H1 (cell line): ENCODE results near the gene KRTAP5-1. TPM values are rescaled to one million over a fixed set of nuclear protein-coding genes. Genes with fewer than 3 reads are reported as not detected.

ENCODE experiments used
- CTCF ChIA-PET: fragments of 300-600 bp; sonication (Branson Sonifier 250); formaldehyde crosslinking; loops from one replicate; lab custom pipeline; 2021; ENCODE audit not compliant: partially characterized antibody; lab: Charles Lee
- POLR2A ChIA-PET: fragments of 300-600 bp; sonication (Branson Sonifier 250); formaldehyde crosslinking; loops from one replicate; lab custom pipeline; 2021; ENCODE audit warnings: inconsistent platforms; ENCODE audit not compliant: partially characterized antibody; lab: Charles Lee
- DNase-seq, 2 experiments: peaks; one replicate each; pipeline versions ENCODE4 v3.0.0 to v3.0.0-alpha.2; 2010 to 2022; ENCODE audit warnings: low spot score in 2 of 2, low read depth in 1 of 2, mixed read lengths in 1 of 2
- FAIRE-seq: peaks from 2 replicates; lab custom pipeline; 2011; peaks lifted over from hg19 to GRCh38; lab: Jason Lieb, UNC
- H2AFZ ChIP-seq: 2 replicates; pipeline ENCODE4 v1.8.1; 2012; ENCODE audit warnings: low read length, inconsistent platforms
- H2AK5ac ChIP-seq: 2 replicates; pipeline ENCODE4 v1.6.1; 2013; ENCODE audit warnings: low read depth, low read length
- H2BK120ac ChIP-seq: replicated peaks from 2 replicates; pipeline ENCODE3; 2013; ENCODE audit warnings: low read depth, low read length, inconsistent platforms
- H2BK12ac ChIP-seq: 2 replicates; pipeline ENCODE4 v1.6.1; 2013; ENCODE audit warnings: low read depth, low read length
- H2BK15ac ChIP-seq: 2 replicates; pipeline ENCODE4 v1.6.1; 2013; ENCODE audit warnings: low read length
- H2BK20ac ChIP-seq: 2 replicates; pipeline ENCODE4 v1.6.1; 2013; ENCODE audit warnings: low read length
- H2BK5ac ChIP-seq: 2 replicates; pipeline ENCODE4 v1.6.1; 2013; ENCODE audit warnings: low read depth, low read length
- H3K14ac ChIP-seq: 2 replicates; pipeline ENCODE4 v1.6.1; 2013; ENCODE audit warnings: inconsistent platforms; ENCODE audit not compliant: insufficient read length
- H3K18ac ChIP-seq: 2 replicates; pipeline ENCODE4 v1.6.1; 2013; ENCODE audit warnings: low read length; ENCODE audit errors: extremely low read depth
- H3K23ac ChIP-seq: 2 replicates; pipeline ENCODE4 v1.6.1; 2013; ENCODE audit warnings: inconsistent platforms; ENCODE audit not compliant: insufficient read length
- H3K23me2 ChIP-seq: 2 replicates; pipeline ENCODE4 v1.6.1; 2013; ENCODE audit warnings: low read depth, low read length
- H3K27ac ChIP-seq: 2 replicates; pipeline ENCODE4 v1.6.1; 2011; ENCODE audit warnings: low read depth, low read length, inconsistent platforms
- H3K27me3 ChIP-seq, 4 experiments: replicated peaks in 1 of 4; 1 replicate in 1 of 4; 2 replicates in 3 of 4; pipeline versions ENCODE4 v1.6.1 to v1.8.1; 2011 to 2013; ENCODE audit warnings: low read length in 3 of 4, mild to moderate bottlenecking in 3 of 4, inconsistent platforms in 2 of 4, mixed read lengths in 2 of 4, moderate library complexity in 1 of 4; ENCODE audit not compliant: control insufficient read depth in 3 of 4, insufficient read depth in 3 of 4; ENCODE audit errors: extremely low read depth in 1 of 4
- H3K36me3 ChIP-seq, 4 experiments: 2 replicates each; pipeline versions ENCODE4 v1.6.1 to v1.8.1; 2011 to 2013; ENCODE audit warnings: mild to moderate bottlenecking in 4 of 4, low read length in 3 of 4, moderate library complexity in 2 of 4, control low read depth in 1 of 4, inconsistent platforms in 1 of 4; ENCODE audit not compliant: insufficient read depth in 4 of 4, control insufficient read depth in 2 of 4
- H3K4ac ChIP-seq: replicated peaks from 2 replicates; pipeline ENCODE3; 2013; ENCODE audit warnings: low read length, low read depth, mixed read lengths, inconsistent platforms; ENCODE audit not compliant: insufficient read length
- H3K4me1 ChIP-seq, 4 experiments: replicated peaks in 1 of 4; 1 replicate in 1 of 4; 2 replicates in 3 of 4; pipeline versions ENCODE4 v1.6.1 to v1.8.1; 2011 to 2013; ENCODE audit warnings: low read length in 3 of 4, inconsistent platforms in 2 of 4, mixed read lengths in 1 of 4; ENCODE audit not compliant: insufficient read depth in 4 of 4, control insufficient read depth in 3 of 4
- H3K4me2 ChIP-seq, 2 experiments: 2 replicates each; pipeline versions ENCODE4 v1.6.1 to v1.8.1; 2011 to 2013; ENCODE audit warnings: low read depth in 2 of 2, low read length in 2 of 2, control low read depth in 1 of 2, inconsistent platforms in 1 of 2, mild to moderate bottlenecking in 1 of 2; ENCODE audit not compliant: insufficient read depth in 1 of 2
- H3K4me3 ChIP-seq, 4 experiments: fragments of 200-600, 300-600 bp in 1 of 4; sonication (generic), shearing (Covaris generic), sonication (Bioruptor Twin) in 1 of 4; 2 replicates each; pipeline versions ENCODE4 v1.5.1 to v1.8.1; 2011 to 2016; ENCODE audit warnings: low read length in 4 of 4, low read depth in 3 of 4, control low read depth in 2 of 4, inconsistent platforms in 2 of 4, mild to moderate bottlenecking in 2 of 4, mixed read lengths in 1 of 4, moderate library complexity in 1 of 4; ENCODE audit not compliant: insufficient read depth in 2 of 4; ENCODE audit errors: extremely low read depth in 1 of 4
- H3K56ac ChIP-seq: replicated peaks from 2 replicates; pipeline ENCODE3; 2013; ENCODE audit warnings: low read depth, mild to moderate bottlenecking, mixed read lengths, low read length, inconsistent platforms; ENCODE audit not compliant: insufficient read length
- H3K79me1 ChIP-seq: 2 replicates; pipeline ENCODE4 v1.6.1; 2013; ENCODE audit warnings: low read depth, low read length, control low read depth
- H3K79me2 ChIP-seq, 2 experiments: 2 replicates each; pipeline versions ENCODE4 v1.6.1 to v1.8.1; 2012 to 2013; ENCODE audit warnings: low read length in 2 of 2, mild to moderate bottlenecking in 2 of 2, inconsistent platforms in 1 of 2; ENCODE audit not compliant: insufficient read depth in 2 of 2, control insufficient read depth in 1 of 2
- H3K9ac ChIP-seq, 4 experiments: replicated peaks in 1 of 4; 1 replicate in 1 of 4; 2 replicates in 3 of 4; pipeline versions ENCODE4 v1.6.1 to v1.8.1; 2011 to 2013; ENCODE audit warnings: low read depth in 3 of 4, low read length in 3 of 4, control low read depth in 2 of 4, mild to moderate bottlenecking in 2 of 4, moderate library complexity in 2 of 4, inconsistent platforms in 1 of 4; ENCODE audit errors: extremely low read depth in 1 of 4
- H3K9me3 ChIP-seq, 2 experiments: 2 replicates each; pipeline versions ENCODE4 v1.6.1 to v1.8.1; 2012 to 2013; ENCODE audit warnings: mild to moderate bottlenecking in 2 of 2, moderate library complexity in 2 of 2, control low read depth in 1 of 2, inconsistent platforms in 1 of 2, low read depth in 1 of 2, low read length in 1 of 2, mixed read lengths in 1 of 2; ENCODE audit not compliant: insufficient read depth in 2 of 2
- H4K20me1 ChIP-seq, 2 experiments: replicated peaks in 1 of 2; 2 replicates each; pipeline versions ENCODE3 to v1.8.1; 2011 to 2013; ENCODE audit warnings: inconsistent platforms in 2 of 2, low read length in 2 of 2, mild to moderate bottlenecking in 1 of 2; ENCODE audit not compliant: insufficient read depth in 2 of 2, control insufficient read depth in 1 of 2
- H4K5ac ChIP-seq: 2 replicates; pipeline ENCODE4 v1.6.1; 2013; ENCODE audit warnings: low read length, low read depth, mixed read lengths, inconsistent platforms; ENCODE audit not compliant: insufficient read length
- H4K8ac ChIP-seq: 2 replicates; pipeline ENCODE4 v1.8.0; 2013; ENCODE audit warnings: mild to moderate bottlenecking, moderate library complexity, low read length, inconsistent platforms; ENCODE audit not compliant: insufficient read depth; ENCODE audit errors: extremely low read depth
- H4K91ac ChIP-seq: replicated peaks from 2 replicates; pipeline ENCODE3; 2013; ENCODE audit warnings: low read length, mixed read lengths, inconsistent platforms; ENCODE audit not compliant: insufficient read length
- FOSL1 ChIP-seq: IDR thresholded peaks from 2 replicates; pipeline ENCODE4 v1.6.1; 2011; ENCODE audit warnings: mild to moderate bottlenecking, low read depth, low read length, moderate library complexity; ENCODE audit not compliant: insufficient read depth
- RNF2 ChIP-seq: fragments of 200-900, 300-1000 bp; sonication (generic); IDR thresholded peaks from 2 replicates; pipeline ENCODE4 v1.7.1; 2016; ENCODE audit warnings: borderline replicate concordance, low read depth, mild to moderate bottlenecking, antibody characterized with exemption, low read length; ENCODE audit not compliant: poor library complexity, severe bottlenecking; ENCODE audit errors: missing control alignments
- TAF7 ChIP-seq: optimal IDR thresholded peaks from 2 replicates; pipeline ENCODE3; 2011; ENCODE audit warnings: low read depth, mild to moderate bottlenecking, inconsistent platforms, low read length, moderate library complexity, borderline replicate concordance
- TCF12 ChIP-seq: IDR thresholded peaks from 2 replicates; pipeline ENCODE4 v1.6.1; 2011; ENCODE audit warnings: low read depth, mild to moderate bottlenecking, low read length
- WGBS, 2 experiments: shearing (Covaris generic) in 1 of 2; methylation state at CpG; one replicate each; pipeline versions ENCODE4 v1.1.6 to v1.1.7; 2013 to 2015; ENCODE audit warnings: low lambda C conversion rate in 2 of 2, mixed read lengths in 2 of 2, inconsistent platforms in 1 of 2, low coverage in 1 of 2, missing lambda C conversion rate in 1 of 2; ENCODE audit not compliant: insufficient replicate concordance in 2 of 2, insufficient coverage in 1 of 2, insufficient read length in 1 of 2; ENCODE audit errors: extremely low coverage in 1 of 2, missing lambda C conversion rate in 1 of 2; 5-methylcytosine and 5-hydroxymethylcytosine counted together
- polyA plus RNA-seq, 7 experiments: library from polyadenylated mRNA; depleted of rRNA in 3 of 7; stranded (reverse) in 5 of 7; unstranded in 2 of 7; fragments of >200 nt in 5 of 7; fragments of 200-250 nt in 2 of 7; gene quantifications; 1 replicate in 5 of 7; 2 replicates in 1 of 7; 4 replicates in 1 of 7; pipeline versions ENCODE4 v1.2.1 to v1.2.3, GENCODE V29; 2011 to 2013; ENCODE audit warnings: missing spikeins in 2 of 7, mixed read lengths in 2 of 7
- total RNA-seq: library from RNA; stranded (reverse); fragmentation: NEBNext Ultra II Directional; extraction: Animal tissue kit (Norgen Biotek cat#: 25700); gene quantifications from 2 replicates; pipeline ENCODE4 v1.2.1, GENCODE V29; 2021
- TF ChIP-seq, protein P1 (sequence below): IDR thresholded peaks from 2 replicates; pipeline ENCODE4 v1.6.1; 2012; ENCODE audit warnings: inconsistent platforms

The KRTAP5-1 gene
- total and polyA plus RNA-seq, 2 of the 8 experiments (the other 6 are each of a cell fraction or from before 2014, with no cell fraction given): not detected

- H2BK20ac ChIP-seq: no peak overlapping the region
- H2BK12ac ChIP-seq: no peak overlapping the region
- no peak overlapping the region for H2AK5ac ChIP-seq
- H3K56ac ChIP-seq: no peak overlapping the region
- peaks cover 0 to 2% of the 10 kb centered on the region in 2 experiments for H4K20me1 ChIP-seq
- no peak overlapping the region for H3K4me3 ChIP-seq
- WGBS, 2 experiments: 69% methylated on average over 5 of the region's 5 CpGs; no CpG with 5 or more reads in 1 of the 2 experiments
- H2BK120ac ChIP-seq: no peak overlapping the region
- ChIA-PET CTCF (interaction anchor here (0.8 to 2.0 kb wide), 2 partner anchors 39 to 233 kb away, joined by 4 to 7 read pairs; no protein-coding TSS in a partner anchor), POLR2A (no interaction called here)
- H4K91ac ChIP-seq: no peak overlapping the region
- H3K14ac ChIP-seq: no peak overlapping the region
- H4K8ac ChIP-seq: no peak overlapping the region
- no peak overlapping the region for H2BK5ac ChIP-seq
- no peak overlapping the region for H3K18ac ChIP-seq
- H2BK15ac ChIP-seq: no peak overlapping the region
- no peak overlapping the region for H2AFZ ChIP-seq
- H3K9ac ChIP-seq: no peak overlapping the region
- H4K5ac ChIP-seq: no peak overlapping the region
- H3K36me3 ChIP-seq: no peaks in the 10 kb centered on the region
- no peak overlapping the region for H3K27ac ChIP-seq
- H3K79me2 ChIP-seq: no peaks in the 10 kb centered on the region
- H3K4ac ChIP-seq: no peak overlapping the region
- peaks cover 2 to 12% (median 5%) of the 10 kb centered on the region in 4 experiments for H3K4me1 ChIP-seq
- no peak for DNase-seq
- no peak overlapping the region for H3K23ac ChIP-seq
- peaks cover 0 to 4% of the 10 kb centered on the region in 2 experiments; a peak in 1 of 4 replicates for H3K9me3 ChIP-seq
- H3K23me2 ChIP-seq: peaks cover 2% of the 10 kb centered on the region; the same call in 1 of the 2 replicates
- TF ChIP-seq TCF12 (no peak), TAF7 (no peak), FOSL1 (no peak), RNF2 (no peak)
- TF ChIP-seq, protein P1, sequence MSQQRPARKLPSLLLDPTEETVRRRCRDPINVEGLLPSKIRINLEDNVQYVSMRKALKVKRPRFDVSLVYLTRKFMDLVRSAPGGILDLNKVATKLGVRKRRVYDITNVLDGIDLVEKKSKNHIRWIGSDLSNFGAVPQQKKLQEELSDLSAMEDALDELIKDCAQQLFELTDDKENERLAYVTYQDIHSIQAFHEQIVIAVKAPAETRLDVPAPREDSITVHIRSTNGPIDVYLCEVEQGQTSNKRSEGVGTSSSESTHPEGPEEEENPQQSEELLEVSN: peak; percentile 56; the same call in 1 of the 2 replicates
- peaks cover 0 to 4% (median 0%) of the 10 kb centered on the region in 4 experiments; a peak in 1 of 7 replicates for H3K27me3 ChIP-seq
- no peaks in the 10 kb centered on the region for H3K79me1 ChIP-seq
- FAIRE-seq: peak; percentile 42
- no peak overlapping the region for H3K4me2 ChIP-seq
Measured at GRCh38 chr11:1600626-1601025, 15.5 kb upstream of the KRTAP5-1 start.
